Brain microvascular endothelial cell (primary cell): ENCODE results near the gene CD3D.

Source experiments
- DNase-seq: peaks from one replicate; pipeline ENCODE4 v3.0.0-alpha.2; 2020
- H3K27ac ChIP-seq: fragments of 250-450 bp; sonication (Bioruptor Pico); 2 replicates; pipeline ENCODE4 v1.5.1; 2020; ENCODE audit warnings: mild to moderate bottlenecking, moderate library complexity
- H3K27me3 ChIP-seq: fragments of 250-450 bp; sonication (Bioruptor Pico); replicated peaks from 2 replicates; pipeline ENCODE4 v1.5.1; 2020; ENCODE audit warnings: mild to moderate bottlenecking
- H3K36me3 ChIP-seq: fragments of 250-450 bp; sonication (Bioruptor Pico); replicated peaks from 2 replicates; pipeline ENCODE4 v1.5.1; 2020; ENCODE audit warnings: mild to moderate bottlenecking
- H3K4me3 ChIP-seq: 2 replicates; pipeline ENCODE4 v1.5.1; 2011; ENCODE audit warnings: low read depth, mild to moderate bottlenecking, control low read depth, low read length, moderate library complexity
- in situ Hi-C: cut with HindIII; loops from 2 replicates; pipeline ENCODE4 v1.10.0; 2017; ENCODE audit warnings: low sequenced_read_pairs, low pct_ligation_motif_present
- TF ChIP-seq, protein P1 (sequence below): IDR thresholded peaks from 2 replicates; pipeline ENCODE4 v1.5.1; 2011; ENCODE audit warnings: low read depth, mild to moderate bottlenecking, moderate library complexity, low read length, control low read depth, inconsistent platforms; ENCODE audit errors: missing control alignments

Gene CD3D

GRCh38 chr11:118342503-118343161, at the start of gene CD3D:
CD3D (minus strand) TSS chr11:118342705; CDS start chr11:118342607, 98 bp downstream.
- TF ChIP-seq, protein P1, sequence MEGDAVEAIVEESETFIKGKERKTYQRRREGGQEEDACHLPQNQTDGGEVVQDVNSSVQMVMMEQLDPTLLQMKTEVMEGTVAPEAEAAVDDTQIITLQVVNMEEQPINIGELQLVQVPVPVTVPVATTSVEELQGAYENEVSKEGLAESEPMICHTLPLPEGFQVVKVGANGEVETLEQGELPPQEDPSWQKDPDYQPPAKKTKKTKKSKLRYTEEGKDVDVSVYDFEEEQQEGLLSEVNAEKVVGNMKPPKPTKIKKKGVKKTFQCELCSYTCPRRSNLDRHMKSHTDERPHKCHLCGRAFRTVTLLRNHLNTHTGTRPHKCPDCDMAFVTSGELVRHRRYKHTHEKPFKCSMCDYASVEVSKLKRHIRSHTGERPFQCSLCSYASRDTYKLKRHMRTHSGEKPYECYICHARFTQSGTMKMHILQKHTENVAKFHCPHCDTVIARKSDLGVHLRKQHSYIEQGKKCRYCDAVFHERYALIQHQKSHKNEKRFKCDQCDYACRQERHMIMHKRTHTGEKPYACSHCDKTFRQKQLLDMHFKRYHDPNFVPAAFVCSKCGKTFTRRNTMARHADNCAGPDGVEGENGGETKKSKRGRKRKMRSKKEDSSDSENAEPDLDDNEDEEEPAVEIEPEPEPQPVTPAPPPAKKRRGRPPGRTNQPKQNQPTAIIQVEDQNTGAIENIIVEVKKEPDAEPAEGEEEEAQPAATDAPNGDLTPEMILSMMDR: no peak
- in situ Hi-C loops: no loop called here
- no peaks in the 10 kb centered on the region for H3K27me3 ChIP-seq
- no peak within 1 kb of the TSS for H3K4me3 ChIP-seq
- no peak within 1 kb of the TSS for H3K27ac ChIP-seq
- no peak for DNase-seq
- H3K36me3 ChIP-seq: no peaks in the 10 kb centered on the region

GRCh38 chr11:118383657-118384056, 41.2 kb upstream of the CD3D start:
- DNase-seq: no peak
- Histone ChIP-seq H3K4me3 (no peak overlapping the region), H3K27ac (no peak overlapping the region), H3K27me3 (no peaks in the 10 kb centered on the region), H3K36me3 (peaks cover 80% of the 10 kb centered on the region)
- TF ChIP-seq, protein P1: no peak
- in situ Hi-C loops: no loop called here

- in situ Hi-C loops: no loop called here
- TF ChIP-seq, protein P1: no peak
- DNase-seq: no peak
- no peak overlapping the region for H3K27ac ChIP-seq
- H3K36me3 ChIP-seq: peaks cover 76% of the 10 kb centered on the region
- no peak overlapping the region for H3K4me3 ChIP-seq
- no peaks in the 10 kb centered on the region for H3K27me3 ChIP-seq
Measured at GRCh38 chr11:118382954-118383353, 40.4 kb upstream of the CD3D start.

DNA sequence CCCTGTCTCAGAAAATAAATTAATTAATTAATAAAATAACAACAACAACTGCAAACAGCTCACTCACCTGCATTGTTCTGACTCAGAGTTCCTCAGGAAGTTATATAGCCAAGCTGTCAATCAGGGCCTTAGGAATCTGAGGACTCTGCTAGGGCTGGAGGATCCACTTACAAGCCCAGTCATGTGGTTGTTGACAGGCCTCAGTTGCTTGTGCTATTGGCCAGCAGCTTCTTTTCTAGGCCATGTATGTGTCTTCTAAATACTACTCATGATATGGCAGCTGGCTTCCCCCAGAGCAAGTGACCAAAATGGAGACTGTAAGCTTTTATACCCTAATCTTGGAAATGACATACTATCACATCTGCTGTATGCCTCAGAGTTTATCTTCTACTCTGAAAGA, 38.1 kb upstream of the CD3D start:
- TF ChIP-seq, protein P1: no peak
- H3K4me3 ChIP-seq: no peak overlapping the region
- peaks cover 68% of the 10 kb centered on the region for H3K36me3 ChIP-seq
- DNase-seq: no peak
- H3K27ac ChIP-seq: no peak overlapping the region
- H3K27me3 ChIP-seq: no peaks in the 10 kb centered on the region
- in situ Hi-C loops: no loop called here

DNA sequence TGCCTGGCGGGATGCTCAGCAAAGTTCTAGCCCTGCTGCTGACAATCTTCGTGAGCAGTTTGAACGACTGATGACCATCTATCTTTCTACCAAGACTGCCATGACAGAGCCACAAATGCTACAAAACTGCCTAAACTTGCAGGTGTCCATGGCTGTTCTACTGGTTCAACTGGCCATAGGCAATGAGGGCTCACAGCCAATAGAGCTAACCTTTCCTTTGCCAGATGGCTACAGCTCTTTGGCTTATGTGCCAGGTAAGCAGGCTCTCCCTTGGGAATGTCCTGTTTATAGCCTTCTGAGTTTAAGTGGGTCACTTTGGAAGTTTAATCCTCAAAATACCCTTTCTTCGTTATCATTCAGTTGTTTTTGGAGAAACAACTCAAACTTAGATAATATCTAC, 37.0 kb upstream of the CD3D start:
- H3K27me3 ChIP-seq: no peaks in the 10 kb centered on the region
- H3K27ac ChIP-seq: no peak overlapping the region
- no peak overlapping the region for H3K4me3 ChIP-seq
- in situ Hi-C loops: no loop called here
- H3K36me3 ChIP-seq: peaks cover 61% of the 10 kb centered on the region
- no peak for DNase-seq
- TF ChIP-seq, protein P1: no peak

DNA sequence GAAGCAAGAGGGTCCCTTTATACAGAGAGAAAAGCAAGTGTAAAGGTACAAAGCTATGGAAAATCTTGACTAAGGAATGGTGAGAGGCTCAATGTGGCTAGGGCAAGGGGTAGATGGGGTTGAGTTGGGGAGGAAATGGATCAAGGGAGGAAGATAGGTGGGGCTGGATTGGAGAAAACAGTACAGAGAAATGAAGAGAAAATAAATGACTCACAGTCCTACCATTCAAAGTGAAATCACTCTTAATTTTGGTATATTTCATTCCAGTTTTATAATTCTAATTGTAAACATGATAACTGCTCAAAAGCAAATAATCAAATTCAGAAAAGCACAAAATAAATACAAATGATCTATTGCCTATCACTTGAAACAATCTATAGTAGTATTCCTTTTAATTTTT, 33.5 kb upstream of the CD3D start:
- in situ Hi-C loops: no loop called here
- H3K4me3 ChIP-seq: no peak overlapping the region
- H3K27ac ChIP-seq: no peak overlapping the region
- H3K27me3 ChIP-seq: no peaks in the 10 kb centered on the region
- TF ChIP-seq, protein P1: no peak
- no peak for DNase-seq
- H3K36me3 ChIP-seq: peaks cover 61% of the 10 kb centered on the region
